Measurements from ENCODE around the gene ANO1. TPM values are rescaled to one million over a fixed set of nuclear protein-coding genes. Genes with fewer than 3 reads are reported as not detected.

ANO1 gene
- total and polyA plus RNA-seq, 2 of the 8 experiments (the other 6 are each of a cell fraction or from before 2014, with no cell fraction given): 4.7 to 5.0 TPM

DNA sequence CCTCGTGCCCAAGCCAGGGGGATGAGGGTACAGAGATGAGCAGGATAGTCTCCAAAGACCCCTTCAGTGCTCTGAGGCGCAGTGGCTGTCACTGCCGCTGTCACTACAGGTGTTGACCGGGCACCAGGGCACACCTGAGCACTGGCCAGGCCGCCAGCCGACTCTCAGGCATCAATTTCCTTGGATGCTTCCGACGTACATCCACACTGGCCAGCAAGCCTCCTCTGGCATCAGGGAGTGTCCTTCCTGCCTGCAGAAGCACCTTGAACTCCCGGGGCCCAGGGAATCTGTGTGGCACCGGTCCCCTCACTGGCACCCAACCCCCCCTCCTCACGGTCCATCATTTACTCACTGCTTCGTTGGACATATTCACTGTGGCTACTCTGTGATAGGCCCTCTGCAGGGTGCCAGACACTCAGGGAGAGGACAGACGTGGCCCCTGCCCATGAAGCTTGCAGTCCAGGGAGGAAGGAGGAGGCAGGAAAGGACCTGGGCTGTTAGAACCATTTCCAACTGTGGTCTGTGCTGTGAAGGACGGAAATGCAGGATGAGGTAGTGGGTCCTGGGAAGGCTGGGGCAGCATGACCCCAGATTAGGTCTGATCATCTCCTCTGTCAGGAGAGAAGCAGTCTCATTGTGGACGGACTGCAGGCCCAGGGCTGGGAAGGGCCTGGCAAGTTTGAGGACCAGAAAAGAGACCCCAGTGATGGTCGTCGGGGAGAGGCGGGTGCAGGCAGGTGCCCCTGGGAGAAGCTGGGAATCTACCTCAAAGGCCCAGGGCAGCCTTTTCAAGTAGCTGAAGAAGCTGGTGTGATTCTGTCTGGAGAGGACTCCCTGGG is 46.3 kb upstream of the ANO1 start (continued):
- no peak for TF ChIP-seq RBBP5 (IDR thresholded peaks at IDR 0.05; ENCODE audit: borderline replicate concordance, low read depth, low read length)
- TF ChIP-seq SP1 (IDR thresholded peaks at IDR 0.05; ENCODE audit: low read depth, low read length): no peak
- TF ChIP-seq EZH2 (IDR thresholded peaks at IDR 0.05; ENCODE audit: low read depth, low read length, severe bottlenecking): no peak
- TF ChIP-seq TCF12 (IDR thresholded peaks at IDR 0.05; ENCODE audit: low read depth, low read length): no peak
- no peak for TF ChIP-seq TAF7 (optimal IDR thresholded peaks at IDR 0.05; ENCODE audit: borderline replicate concordance, low read depth, low read length)
- no peak for TF ChIP-seq SP4 (IDR thresholded peaks at IDR 0.05; ENCODE audit: low read length)
- TF ChIP-seq TEAD4 (IDR thresholded peaks at IDR 0.05; ENCODE audit: low read depth, low read length): no peak
- no peak for TF ChIP-seq RAD21 (IDR thresholded peaks at IDR 0.05 in 1 of 2, conservative IDR thresholded peaks at IDR 0.05 in 1 of 2; ENCODE audit: low read depth in 2 of 2, low read length in 2 of 2)
